Loucy (cell line): ENCODE results near the gene KDM4B.
"Not testable (repeated sequence)": the region's sequence is repeated elsewhere in the genome, so short reads cannot be mapped to it uniquely, and the experiment has no call there.

Experiments
- H2AFZ ChIP-seq: fragments of 200-600 bp; sonication (generic); 2 replicates; pipeline ENCODE4 v1.6.0; 2016; ENCODE audit warnings: antibody characterized with exemption, mild to moderate bottlenecking, low read length, moderate library complexity
- H3F3A ChIP-seq: fragments of 200-600 bp; 2 replicates; pipeline ENCODE4 v1.6.0; 2016; ENCODE audit warnings: antibody characterized with exemption, low read depth, mild to moderate bottlenecking
- H3K27me3 ChIP-seq: fragments of 200-600 bp; sonication (generic); 2 replicates; pipeline ENCODE4 v1.6.1; 2014; ENCODE audit warnings: low read length, mild to moderate bottlenecking; ENCODE audit not compliant: insufficient read depth, poor library complexity, severe bottlenecking
- H3K36me3 ChIP-seq: fragments of 200-600 bp; sonication (generic); 2 replicates; pipeline ENCODE4 v1.6.1; 2016; ENCODE audit warnings: low read length; ENCODE audit not compliant: insufficient read depth
- H3K4me1 ChIP-seq: fragments of 200-600 bp; sonication (generic); 2 replicates; pipeline ENCODE4 v1.5.1; 2014; ENCODE audit warnings: low read length, mild to moderate bottlenecking; ENCODE audit not compliant: insufficient read depth, poor library complexity, severe bottlenecking
- H3K4me2 ChIP-seq: fragments of 200-600 bp; sonication (generic); 2 replicates; pipeline ENCODE4 v1.6.0; 2014; ENCODE audit warnings: antibody characterized with exemption, low read length, low read depth, mild to moderate bottlenecking; ENCODE audit not compliant: poor library complexity, severe bottlenecking
- H3K4me3 ChIP-seq: fragments of 200-600 bp; sonication (generic); 2 replicates; pipeline ENCODE4 v1.5.1; 2014; ENCODE audit warnings: low read length, mild to moderate bottlenecking, mixed read lengths; ENCODE audit not compliant: poor library complexity, severe bottlenecking
- H3K79me2 ChIP-seq: fragments of 200-600 bp; sonication (generic); 2 replicates; pipeline ENCODE4 v1.6.1; 2014; ENCODE audit warnings: low read length; ENCODE audit not compliant: insufficient read depth
- H3K9ac ChIP-seq: fragments of 200-600 bp; sonication (generic); 2 replicates; pipeline ENCODE4 v1.6.0; 2014; ENCODE audit warnings: mild to moderate bottlenecking, low read depth, low read length, moderate library complexity; ENCODE audit not compliant: poor library complexity, severe bottlenecking
- H3K9me2 ChIP-seq: fragments of 200-600 bp; sonication (generic); replicated peaks from 2 replicates; pipeline ENCODE4 v1.6.1; 2016; ENCODE audit warnings: low read depth, low read length, mixed read lengths
- H3K9me3 ChIP-seq: fragments of 200-600 bp; sonication (generic); 2 replicates; pipeline ENCODE4 v1.6.1; 2014; ENCODE audit warnings: mild to moderate bottlenecking, antibody characterized with exemption, low read length, low read depth; ENCODE audit not compliant: insufficient read depth
- H4K20me1 ChIP-seq: fragments of 200-600 bp; sonication (generic); 2 replicates; pipeline ENCODE4 v1.6.0; 2014; ENCODE audit warnings: antibody characterized with exemption, low read length, mild to moderate bottlenecking; ENCODE audit not compliant: insufficient read depth, poor library complexity, severe bottlenecking
- EZH2phosphoT487 ChIP-seq: fragments of 200-600 bp; IDR thresholded peaks from 2 replicates; pipeline ENCODE4 v1.6.1; 2018; ENCODE audit warnings: antibody characterized with exemption, mild to moderate bottlenecking, moderate library complexity, borderline replicate concordance
- TF ChIP-seq, protein P1 (sequence below): fragments of 200-600 bp; sonication (generic); conservative IDR thresholded peaks from 2 replicates; pipeline ENCODE4 v1.5.1; 2014; ENCODE audit warnings: mild to moderate bottlenecking, antibody characterized with exemption, low read length

KDM4B gene

DNA sequence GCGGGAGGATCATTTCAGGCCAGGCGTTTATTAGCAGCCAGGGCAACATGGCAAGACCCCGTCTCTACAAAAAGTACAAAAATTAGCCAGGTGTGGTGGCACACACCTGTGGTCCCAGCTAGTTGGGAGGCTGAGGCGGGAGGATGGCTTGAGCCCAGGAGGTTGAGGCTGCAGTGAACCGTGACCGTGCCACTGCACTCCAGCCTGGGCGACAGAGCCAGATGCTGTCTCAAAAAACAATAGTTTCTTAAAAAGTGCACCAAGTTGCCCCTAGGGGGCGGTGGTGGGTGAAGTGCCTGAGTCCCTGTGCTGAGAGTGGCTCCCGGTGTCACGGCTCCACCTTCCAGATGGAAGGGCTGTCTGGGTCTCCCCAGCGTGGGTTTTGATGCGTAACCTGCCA is 60.7 kb downstream of the KDM4B start:
- H3F3A ChIP-seq, H3K27me3 ChIP-seq, H2AFZ ChIP-seq, H3K4me1 ChIP-seq, H3K4me3 ChIP-seq, H3K4me2 ChIP-seq, H3K9ac ChIP-seq, H3K9me2 ChIP-seq, H3K9me3 ChIP-seq: not testable (repeated sequence)
- Histone ChIP-seq H4K20me1 (peaks cover 62% of the 10 kb centered on the region), H3K79me2 (peaks cover 81% of the 10 kb centered on the region), H3K36me3 (peaks cover 26% of the 10 kb centered on the region; the same call in 1 of the 2 replicates)
- TF ChIP-seq, protein P1, sequence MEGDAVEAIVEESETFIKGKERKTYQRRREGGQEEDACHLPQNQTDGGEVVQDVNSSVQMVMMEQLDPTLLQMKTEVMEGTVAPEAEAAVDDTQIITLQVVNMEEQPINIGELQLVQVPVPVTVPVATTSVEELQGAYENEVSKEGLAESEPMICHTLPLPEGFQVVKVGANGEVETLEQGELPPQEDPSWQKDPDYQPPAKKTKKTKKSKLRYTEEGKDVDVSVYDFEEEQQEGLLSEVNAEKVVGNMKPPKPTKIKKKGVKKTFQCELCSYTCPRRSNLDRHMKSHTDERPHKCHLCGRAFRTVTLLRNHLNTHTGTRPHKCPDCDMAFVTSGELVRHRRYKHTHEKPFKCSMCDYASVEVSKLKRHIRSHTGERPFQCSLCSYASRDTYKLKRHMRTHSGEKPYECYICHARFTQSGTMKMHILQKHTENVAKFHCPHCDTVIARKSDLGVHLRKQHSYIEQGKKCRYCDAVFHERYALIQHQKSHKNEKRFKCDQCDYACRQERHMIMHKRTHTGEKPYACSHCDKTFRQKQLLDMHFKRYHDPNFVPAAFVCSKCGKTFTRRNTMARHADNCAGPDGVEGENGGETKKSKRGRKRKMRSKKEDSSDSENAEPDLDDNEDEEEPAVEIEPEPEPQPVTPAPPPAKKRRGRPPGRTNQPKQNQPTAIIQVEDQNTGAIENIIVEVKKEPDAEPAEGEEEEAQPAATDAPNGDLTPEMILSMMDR: peak; percentile 60

DNA sequence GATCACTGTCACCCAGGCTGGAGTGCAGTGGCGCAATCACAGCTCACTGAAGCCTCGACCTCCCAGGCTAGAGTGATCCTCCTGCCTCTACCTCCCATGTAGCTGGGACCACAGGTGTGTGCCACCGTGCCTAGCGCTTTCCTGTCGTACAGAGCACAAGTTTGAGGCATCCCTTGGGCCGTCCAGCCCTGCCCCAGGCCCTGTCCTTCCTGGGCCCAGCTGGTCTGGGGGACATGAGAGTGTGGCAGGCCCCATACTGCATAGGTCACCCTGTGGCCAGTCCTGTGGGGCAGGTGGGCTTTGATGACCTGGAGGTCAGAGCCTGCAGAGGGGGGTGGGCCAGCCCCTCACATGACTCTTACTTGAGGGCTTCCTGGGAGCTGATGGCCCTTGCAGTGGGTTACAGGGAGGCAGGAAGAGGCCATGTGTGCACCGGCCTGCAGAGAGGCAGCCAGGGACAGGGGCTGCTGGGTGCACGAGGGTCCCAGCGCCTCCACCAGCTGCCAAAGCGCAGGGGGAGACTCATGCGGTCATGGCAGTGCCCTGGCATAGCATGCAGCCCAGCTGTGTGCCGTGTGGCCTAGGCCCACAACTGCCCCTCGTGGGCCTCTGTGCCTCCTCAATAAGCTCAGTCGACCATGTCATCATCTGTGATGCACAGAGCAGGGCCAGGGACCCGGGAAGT is 61.4 kb downstream of the KDM4B start:
- Histone ChIP-seq H3K79me2 (peaks cover 81% of the 10 kb centered on the region), H3K4me1 (no peaks in the 10 kb centered on the region), H2AFZ (no peak overlapping the region), H3K36me3 (peaks cover 32% of the 10 kb centered on the region; the same call in 1 of the 2 replicates), H3K27me3 (no peaks in the 10 kb centered on the region), H3K9me3 (no peaks in the 10 kb centered on the region), H3F3A (no peaks in the 10 kb centered on the region), H3K4me3 (no peak overlapping the region), H4K20me1 (peaks cover 64% of the 10 kb centered on the region), H3K9me2 (no peaks in the 10 kb centered on the region), H3K9ac (no peak overlapping the region), H3K4me2 (no peak overlapping the region)
- TF ChIP-seq, protein P1: no peak
- TF ChIP-seq EZH2phosphoT487: no peak

DNA sequence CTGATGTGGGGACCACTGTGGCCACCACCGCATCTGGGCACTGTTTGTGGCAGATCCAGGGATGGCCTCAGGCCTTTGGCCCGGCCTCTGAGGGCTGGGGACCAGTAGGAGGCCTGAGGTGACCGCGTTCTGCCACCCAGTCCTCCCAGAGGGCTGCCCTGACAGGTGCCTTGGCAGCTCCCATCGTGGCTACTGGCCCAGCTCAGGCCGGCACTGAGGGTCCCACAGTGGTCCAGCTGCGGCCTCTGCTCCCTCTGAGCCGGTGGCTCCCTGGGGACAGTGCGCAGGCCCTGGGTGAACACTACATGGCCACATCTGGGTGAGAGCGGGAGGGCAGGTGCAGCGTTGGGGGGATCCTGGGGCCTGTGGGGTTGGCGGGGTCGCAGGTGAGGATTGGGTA is 61.9 kb downstream of the KDM4B start:
- H4K20me1 ChIP-seq: peaks cover 65% of the 10 kb centered on the region
- no peaks in the 10 kb centered on the region for H3F3A ChIP-seq
- no peak overlapping the region for H3K4me2 ChIP-seq
- no peaks in the 10 kb centered on the region for H3K4me1 ChIP-seq
- H3K9ac ChIP-seq: no peak overlapping the region
- H3K4me3 ChIP-seq: no peak overlapping the region
- no peak overlapping the region for H2AFZ ChIP-seq
- H3K36me3 ChIP-seq: peaks cover 38% of the 10 kb centered on the region; the same call in 1 of the 2 replicates
- TF ChIP-seq, protein P1: no peak
- no peak for TF ChIP-seq EZH2phosphoT487
- H3K9me2 ChIP-seq: no peaks in the 10 kb centered on the region
- no peaks in the 10 kb centered on the region for H3K27me3 ChIP-seq
- H3K9me3 ChIP-seq: no peaks in the 10 kb centered on the region
- H3K79me2 ChIP-seq: peaks cover 84% of the 10 kb centered on the region
